ENCODE measurements around the gene TRPV4. TPM values are rescaled to one million over a fixed set of nuclear protein-coding genes. Genes with fewer than 3 reads are reported as not detected.
A peak's percentile ranks its signal among the peaks of the same experiment; 100 is the strongest.

The TRPV4 gene
- total RNA-seq, 1 donor from 2014 or later = 0.56 TPM

- peaks cover 53% of the 10 kb centered on the region for H3K4me1 ChIP-seq
Measured at GRCh38 chr12:109735825-109736551, 97.2 kb downstream of the TRPV4 start.

GRCh38 chr12:109735051-109735521 lies 98.1 kb downstream of the TRPV4 start:
- H3K79me2 ChIP-seq (ENCODE audit: low read depth) = no peaks in the 10 kb centered on the region
- H3F3A ChIP-seq (ENCODE audit: low read depth) = peaks cover 17% of the 10 kb centered on the region
- no peak overlapping the region for H2AFZ ChIP-seq (replicated peaks)
- H3K27me3 ChIP-seq = peaks cover 18% of the 10 kb centered on the region
- peaks cover 92% of the 10 kb centered on the region for H4K20me1 ChIP-seq (ENCODE audit: low read depth)
- H3K27ac Mint-ChIP-seq = peak overlapping the region; percentile 41
- H3K9me3 ChIP-seq (ENCODE audit: low read depth) = no peaks in the 10 kb centered on the region
- H3K27ac ChIP-seq = no peak overlapping the region
- TF ChIP-seq CTCF (IDR thresholded peaks at IDR 0.05) (no peak), EZH2phosphoT487 (IDR thresholded peaks at IDR 0.05) (no peak), EZH2 (IDR thresholded peaks at IDR 0.05) (no peak)
- peaks cover 31% of the 10 kb centered on the region for H3K27me3 Mint-ChIP-seq (ENCODE audit: insufficient read depth, low read depth)
- peak overlapping the region; percentile 66 for H3K4me2 ChIP-seq
- H3K4me1 ChIP-seq = peaks cover 53% of the 10 kb centered on the region
- H3K4me3 Mint-ChIP-seq = peak overlapping the region; percentile 30
- no peaks in the 10 kb centered on the region for H3K36me3 ChIP-seq
- no peaks in the 10 kb centered on the region for H3K36me3 Mint-ChIP-seq
- no peaks in the 10 kb centered on the region for H3K9me3 Mint-ChIP-seq
- DNase-seq (ENCODE audit: low spot score) = no peak
- no peak overlapping the region for H3K4me3 ChIP-seq
- peaks cover 60% of the 10 kb centered on the region for H3K4me1 Mint-ChIP-seq
- no peak overlapping the region for H3K9ac ChIP-seq

More at GRCh38 chr12:109735825-109736551, 97.2 kb downstream of the TRPV4 start:
- TF ChIP-seq EZH2 (IDR thresholded peaks at IDR 0.05) = no peak
- no peak for TF ChIP-seq EZH2phosphoT487 (IDR thresholded peaks at IDR 0.05)
- TF ChIP-seq CTCF (IDR thresholded peaks at IDR 0.05) = no peak
- H3K9me3 Mint-ChIP-seq = no peaks in the 10 kb centered on the region
- peak overlapping the region; percentile 35 for H3K4me3 Mint-ChIP-seq
- Histone ChIP-seq H3K27ac (no peak overlapping the region), H3K27me3 (peaks cover 18% of the 10 kb centered on the region), H3K36me3 (no peaks in the 10 kb centered on the region), H3K4me3 (no peak overlapping the region), H3K4me2 (peak overlapping the region; percentile 12), H3K9ac (no peak overlapping the region), H3K9me3 (ENCODE audit: low read depth) (no peaks in the 10 kb centered on the region), H2AFZ (replicated peaks) (no peak overlapping the region), H3K79me2 (ENCODE audit: low read depth) (no peaks in the 10 kb centered on the region), H4K20me1 (ENCODE audit: low read depth) (peaks cover 93% of the 10 kb centered on the region), H3F3A (ENCODE audit: low read depth) (peaks cover 17% of the 10 kb centered on the region)
- H3K27ac Mint-ChIP-seq = no peak overlapping the region
- H3K4me1 Mint-ChIP-seq = peaks cover 58% of the 10 kb centered on the region
- no peak for DNase-seq (ENCODE audit: low spot score)
- no peaks in the 10 kb centered on the region for H3K36me3 Mint-ChIP-seq
- peaks cover 26% of the 10 kb centered on the region for H3K27me3 Mint-ChIP-seq (ENCODE audit: insufficient read depth, low read depth)

GRCh38 chr12:109734219-109735000 lies 98.8 kb downstream of the TRPV4 start:
- Mint-ChIP-seq H3K4me3 (peak overlapping the region; percentile 22), H3K4me1 (peaks cover 53% of the 10 kb centered on the region), H3K36me3 (no peaks in the 10 kb centered on the region), H3K9me3 (no peaks in the 10 kb centered on the region), H3K27ac (peak overlapping the region; percentile 41), H3K27me3 (ENCODE audit: insufficient read depth, low read depth) (peaks cover 31% of the 10 kb centered on the region)
- Histone ChIP-seq H3K9me3 (ENCODE audit: low read depth) (no peaks in the 10 kb centered on the region), H2AFZ (replicated peaks) (no peak overlapping the region), H3K4me3 (peak overlapping the region; percentile 25), H3K4me2 (peak overlapping the region; percentile 66), H3F3A (ENCODE audit: low read depth) (peaks cover 17% of the 10 kb centered on the region), H3K79me2 (ENCODE audit: low read depth) (no peaks in the 10 kb centered on the region), H4K20me1 (ENCODE audit: low read depth) (peaks cover 86% of the 10 kb centered on the region), H3K27ac (no peak overlapping the region), H3K9ac (no peak overlapping the region), H3K27me3 (peaks cover 18% of the 10 kb centered on the region), H3K4me1 (peaks cover 49% of the 10 kb centered on the region), H3K36me3 (no peaks in the 10 kb centered on the region)
- peak; percentile 79 for DNase-seq (ENCODE audit: low spot score)
- TF ChIP-seq EZH2phosphoT487 (IDR thresholded peaks at IDR 0.05) = no peak
- TF ChIP-seq CTCF (IDR thresholded peaks at IDR 0.05) = no peak
- TF ChIP-seq EZH2 (IDR thresholded peaks at IDR 0.05) = no peak

Small RNAs within 50 kb of the gene (microRNA-seq; reads per million reads assigned to microRNA genes)
- gene MIR4497 = not detected

Small RNAs within 50 kb of the gene (small RNA-seq; reads per million reads assigned to genes)
- gene MIR4497 (not detected), gene RN7SL441P (not detected)

Other genes with a start within 250 kb of the TRPV4 start
- gene FAM222A, start 119.6 kb downstream of the TRPV4 start, total RNA-seq (ENCODE audit: low replicate concordance) = 2.5 and 10.6 TPM in 2 replicates
- 16.6 and 24.0 TPM in 2 replicates for gene GLTP, start 47.1 kb upstream of the TRPV4 start, total RNA-seq (ENCODE audit: low replicate concordance)
- gene TCHP, start 66.9 kb upstream of the TRPV4 start, total RNA-seq (ENCODE audit: low replicate concordance) = 15.2 and 20.0 TPM in 2 replicates
- gene GIT2, start 163.0 kb upstream of the TRPV4 start, total RNA-seq (ENCODE audit: low replicate concordance) = 23.9 and 28.5 TPM in 2 replicates
- 35.4 and 47.5 TPM in 2 replicates for gene ANKRD13A, start 166.0 kb upstream of the TRPV4 start, total RNA-seq (ENCODE audit: low replicate concordance)
- gene C12orf76, start 215.1 kb upstream of the TRPV4 start, total RNA-seq (ENCODE audit: low replicate concordance) = 39.8 and 48.8 TPM in 2 replicates

All from neural progenitor cell (in vitro differentiated cells).